Glomerular visceral epithelial cell (primary cell): Measurements from ENCODE around the gene TBC1D8.
"Not testable (repeated sequence)": the region's sequence is repeated elsewhere in the genome, so short reads cannot be mapped to it uniquely, and the experiment has no call there.

Source experiments
- DNase-seq: peaks from one replicate; pipeline ENCODE4 v3.0.0-alpha.2; 2016; ENCODE audit errors: extremely low spot score

The TBC1D8 gene

DNA sequence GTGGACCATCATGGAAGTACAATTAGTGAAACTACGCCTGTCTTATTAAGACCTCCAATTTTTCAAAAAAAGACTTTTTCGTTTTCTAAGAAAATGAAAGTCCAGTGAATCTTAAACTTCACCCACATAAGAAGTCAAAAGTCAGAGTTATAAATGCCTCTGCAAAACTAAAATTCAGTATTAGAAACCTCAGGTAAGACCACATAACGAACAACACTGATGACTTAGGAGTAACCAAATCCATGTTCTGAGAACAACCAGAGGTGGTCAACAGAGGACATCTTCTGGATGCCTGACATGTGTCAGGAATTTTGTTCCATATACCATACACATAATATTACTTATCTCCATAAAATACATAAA is 86.7 kb downstream of the TBC1D8 start:
- DNase-seq = no peak

DNA sequence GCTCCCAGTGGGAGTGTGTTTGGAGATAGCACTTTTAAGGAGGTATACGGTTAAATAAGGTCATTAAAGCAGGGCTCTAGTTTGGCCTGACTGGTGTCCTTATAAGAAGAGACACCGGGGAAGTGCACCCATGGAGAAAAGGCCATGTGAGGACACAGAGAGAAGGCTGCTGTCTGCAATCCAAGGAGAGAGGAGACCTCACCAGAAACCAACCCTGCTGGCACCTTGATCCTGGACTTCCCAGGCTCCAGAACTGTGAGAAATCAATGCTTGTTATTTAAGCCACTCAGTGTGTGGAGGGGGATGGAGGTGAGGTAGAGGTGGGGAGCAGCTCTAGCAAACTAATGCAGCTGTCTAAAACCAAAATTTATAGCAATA is 87.1 kb downstream of the TBC1D8 start:
- DNase-seq = no peak

DNA sequence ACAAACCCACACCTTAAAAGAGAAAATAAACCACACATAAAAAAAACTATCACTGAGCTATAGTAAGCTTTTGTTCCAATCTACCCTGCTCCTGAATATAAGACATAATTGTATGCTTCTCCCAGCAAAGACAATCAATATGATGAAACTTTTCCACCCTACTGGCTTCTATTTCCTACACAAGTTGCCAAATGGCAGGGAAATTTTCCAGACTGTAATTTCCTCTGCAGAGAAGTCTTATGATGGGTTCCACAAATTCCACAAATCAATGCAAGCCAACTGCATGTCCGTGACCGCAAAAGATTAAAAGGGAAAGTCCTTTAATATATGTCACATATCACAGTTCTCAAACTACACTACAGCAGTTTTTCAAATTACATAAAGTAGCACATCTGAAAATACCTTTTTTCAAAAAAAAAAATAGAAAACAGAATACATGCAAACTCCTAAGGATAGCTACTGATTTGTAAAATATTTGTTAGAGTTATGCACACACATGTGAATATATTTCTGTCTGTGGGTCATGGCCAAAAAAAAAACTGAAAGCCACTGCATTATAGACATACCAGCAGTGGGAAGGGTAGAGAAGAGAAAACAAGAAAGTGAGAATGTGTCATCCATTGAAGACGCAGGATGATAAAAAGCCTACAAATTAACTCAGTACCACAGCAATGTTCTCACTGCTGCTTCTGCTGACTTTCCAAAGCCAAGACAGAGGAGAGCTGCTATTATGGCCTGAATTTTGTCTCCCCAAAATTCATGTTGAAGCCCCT is 87.6 kb downstream of the TBC1D8 start:
- peak; percentile 73 for DNase-seq

DNA sequence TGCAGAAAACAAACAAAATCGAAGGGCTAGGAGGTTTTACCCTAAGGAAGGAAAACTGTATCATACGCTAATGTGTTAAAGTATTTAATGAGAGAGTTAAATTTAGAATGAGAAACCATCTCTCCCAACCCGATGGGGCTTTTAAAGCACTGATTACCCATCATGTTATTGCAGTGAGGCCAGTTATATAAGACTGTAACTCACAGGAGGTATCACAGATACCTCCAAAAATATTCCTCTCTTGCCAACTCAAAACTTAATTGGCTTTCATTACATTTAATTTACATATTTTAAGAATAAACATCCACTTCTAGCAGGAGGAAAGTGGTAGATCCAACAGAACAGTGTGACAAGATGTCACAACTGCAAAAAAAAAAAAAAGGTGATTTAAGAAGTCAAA is 92.8 kb downstream of the TBC1D8 start:
- no peak for DNase-seq

DNA sequence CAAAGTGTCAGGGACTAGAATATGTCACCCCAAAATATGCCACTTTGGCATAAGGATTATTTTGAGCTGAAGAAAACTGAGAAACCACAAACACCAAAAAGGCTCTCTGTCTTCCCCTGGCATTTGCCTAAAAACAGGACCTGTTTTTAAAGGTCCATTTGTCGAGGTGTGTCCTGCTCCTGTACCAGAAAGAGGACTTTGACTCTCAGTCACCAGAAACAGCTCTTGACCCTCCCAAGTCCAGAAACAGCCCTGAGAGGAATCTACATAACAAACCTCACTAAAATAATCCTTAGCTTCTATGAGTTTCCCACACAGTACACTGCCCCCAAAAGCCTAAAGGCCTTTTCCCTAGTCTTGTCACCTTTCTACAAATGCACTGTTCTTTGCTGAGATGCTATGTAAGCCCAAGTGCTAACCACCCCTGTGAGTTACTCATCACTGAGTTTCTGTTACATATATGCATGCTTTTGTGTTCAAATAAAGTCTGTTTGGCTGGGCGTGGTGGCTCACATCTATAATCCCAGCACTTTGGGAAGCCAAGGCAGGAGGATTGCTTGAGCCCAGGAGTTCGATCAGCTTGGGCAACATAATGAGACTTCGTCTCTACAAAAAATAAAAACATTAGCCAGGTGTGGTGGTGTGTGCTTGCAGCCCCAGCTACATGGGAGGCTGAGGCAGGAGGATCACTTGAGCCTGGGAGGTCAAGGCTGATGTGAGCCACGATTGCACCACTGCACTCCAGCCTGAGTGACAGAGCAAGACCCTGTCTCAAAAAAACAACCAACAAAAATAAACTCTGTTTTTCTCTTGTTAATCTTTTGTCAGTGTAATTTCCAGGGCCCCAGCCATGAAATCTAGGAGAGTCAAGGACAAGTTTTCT is 93.9 kb downstream of the TBC1D8 start:
- no peak for DNase-seq

DNA sequence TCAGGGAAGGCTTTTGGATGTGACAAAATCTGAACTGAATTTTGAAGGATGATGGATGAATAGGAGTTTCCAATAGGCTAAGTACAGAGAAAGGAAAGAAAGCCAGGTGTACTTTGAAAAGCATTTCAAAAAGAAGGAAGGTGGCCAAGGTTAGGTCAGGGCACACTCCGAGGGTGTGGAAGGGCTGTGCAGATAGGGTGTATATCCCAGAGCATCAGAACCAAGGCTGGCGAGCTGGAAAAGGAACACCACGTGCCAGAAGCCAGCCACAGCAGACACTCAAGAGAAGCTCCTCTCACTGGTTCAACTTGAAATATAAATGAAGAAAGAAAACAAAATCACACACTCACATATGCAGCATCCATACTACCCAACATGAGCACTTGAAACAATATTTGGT is 98.1 kb downstream of the TBC1D8 start:
- DNase-seq = no peak

GRCh38 chr2:101052147-101052546 is 99.0 kb downstream of the TBC1D8 start:
- no peak for DNase-seq

GRCh38 chr2:101050886-101051285 is 100.3 kb downstream of the TBC1D8 start:
- not testable (repeated sequence) for DNase-seq

GRCh38 chr2:101048756-101049155 is 102.4 kb downstream of the TBC1D8 start:
- no peak for DNase-seq

- DNase-seq = no peak
Observed at GRCh38 chr2:101047774-101048173, 103.4 kb downstream of the TBC1D8 start.

GRCh38 chr2:101047075-101047766 is 104.0 kb downstream of the TBC1D8 start:
- DNase-seq = peak; percentile 77

DNA sequence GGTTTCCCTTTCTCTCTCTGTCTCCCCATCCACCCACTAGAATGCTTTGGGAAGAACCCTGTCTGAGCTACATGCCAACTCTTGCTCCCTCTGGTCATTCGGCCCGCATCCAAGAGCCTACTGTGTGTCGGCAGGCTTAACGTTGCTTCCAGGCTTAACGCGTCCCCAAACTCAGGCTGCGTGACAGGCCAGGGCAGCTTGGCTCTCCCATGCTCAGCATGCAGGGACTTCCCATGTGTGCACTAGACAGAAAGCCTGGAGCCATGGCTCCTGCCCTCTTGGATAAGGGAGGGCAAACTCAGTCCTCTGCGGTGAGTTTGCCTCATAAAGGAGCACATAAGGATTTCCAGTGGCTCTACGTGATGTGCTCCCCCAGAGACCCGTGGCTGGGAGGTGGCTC is 105.9 kb downstream of the TBC1D8 start:
- no peak for DNase-seq

- no peak for DNase-seq
Observed at GRCh38 chr2:101041413-101041812, 109.8 kb downstream of the TBC1D8 start.

DNA sequence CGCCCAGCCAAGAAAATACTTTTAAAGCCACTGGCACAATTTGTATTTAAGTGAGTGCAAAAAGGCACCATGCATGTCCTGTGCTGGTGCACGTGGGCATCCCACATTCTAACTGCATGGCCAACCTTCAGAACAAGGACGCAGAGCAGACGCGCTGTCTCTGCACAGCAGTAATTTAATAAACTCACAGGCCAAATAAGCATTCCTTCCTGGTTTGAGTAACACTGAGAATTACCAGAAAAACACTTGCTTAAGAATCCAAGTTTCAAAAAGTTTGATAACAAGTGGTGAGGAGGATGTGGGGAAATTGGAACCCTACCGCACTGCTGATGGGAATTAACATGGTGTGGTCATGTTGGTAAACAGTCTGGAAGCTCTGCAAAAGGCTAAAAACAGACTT is 110.4 kb downstream of the TBC1D8 start:
- DNase-seq = no peak

- no peak for DNase-seq
Observed at GRCh38 chr2:101040072-101040471, 111.1 kb downstream of the TBC1D8 start.

GRCh38 chr2:101038455-101039255 is 112.5 kb downstream of the TBC1D8 start:
- no peak for DNase-seq

DNA sequence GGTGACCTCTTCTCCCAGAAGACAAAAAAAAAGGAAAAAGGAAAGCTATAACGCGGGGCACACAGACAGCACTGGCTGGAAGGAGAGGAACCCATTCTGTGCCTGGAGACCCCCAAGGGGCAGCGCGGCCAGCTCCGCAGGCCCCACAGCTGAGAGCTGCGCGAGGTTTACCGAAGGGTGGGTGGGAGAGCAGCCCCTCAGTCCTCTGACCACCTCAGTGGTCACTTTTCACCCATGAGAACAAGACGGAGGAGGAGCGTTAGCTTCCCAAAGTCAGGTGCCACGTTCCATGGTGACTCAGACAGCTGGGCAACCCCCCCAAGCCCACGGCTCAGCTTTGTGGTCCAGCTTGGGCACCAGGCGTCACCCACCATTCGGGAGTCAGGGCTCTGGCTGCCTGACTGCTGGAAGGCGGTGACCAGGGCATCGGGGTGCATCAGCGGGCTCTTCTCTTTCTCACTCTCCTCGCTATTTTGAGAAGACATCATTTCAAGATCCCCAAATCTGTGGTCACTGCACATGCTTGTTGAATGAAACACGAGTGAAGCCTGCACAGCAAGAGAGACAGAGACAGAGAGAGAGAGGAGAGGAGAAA is 113.9 kb downstream of the TBC1D8 start:
- DNase-seq = no peak

DNA sequence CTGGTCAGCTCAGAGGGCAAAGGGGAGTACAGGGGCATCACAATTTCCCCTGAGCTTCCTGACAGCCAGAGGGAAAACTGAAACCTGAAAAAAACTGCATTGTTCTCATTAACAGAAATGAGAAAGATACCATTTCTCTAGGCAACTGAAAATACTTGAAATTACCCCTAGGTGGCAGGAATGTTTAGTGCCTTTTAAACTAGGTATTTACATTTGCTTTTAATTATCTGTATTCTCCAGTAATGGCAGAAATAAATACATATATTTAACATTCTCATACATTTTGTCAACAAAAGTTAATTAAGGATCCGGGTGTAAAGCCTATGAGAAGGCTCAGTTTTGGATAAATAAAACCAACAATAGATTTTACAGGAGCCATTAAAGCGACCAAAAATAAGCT is 114.6 kb downstream of the TBC1D8 start:
- DNase-seq = peak; percentile 23

DNA sequence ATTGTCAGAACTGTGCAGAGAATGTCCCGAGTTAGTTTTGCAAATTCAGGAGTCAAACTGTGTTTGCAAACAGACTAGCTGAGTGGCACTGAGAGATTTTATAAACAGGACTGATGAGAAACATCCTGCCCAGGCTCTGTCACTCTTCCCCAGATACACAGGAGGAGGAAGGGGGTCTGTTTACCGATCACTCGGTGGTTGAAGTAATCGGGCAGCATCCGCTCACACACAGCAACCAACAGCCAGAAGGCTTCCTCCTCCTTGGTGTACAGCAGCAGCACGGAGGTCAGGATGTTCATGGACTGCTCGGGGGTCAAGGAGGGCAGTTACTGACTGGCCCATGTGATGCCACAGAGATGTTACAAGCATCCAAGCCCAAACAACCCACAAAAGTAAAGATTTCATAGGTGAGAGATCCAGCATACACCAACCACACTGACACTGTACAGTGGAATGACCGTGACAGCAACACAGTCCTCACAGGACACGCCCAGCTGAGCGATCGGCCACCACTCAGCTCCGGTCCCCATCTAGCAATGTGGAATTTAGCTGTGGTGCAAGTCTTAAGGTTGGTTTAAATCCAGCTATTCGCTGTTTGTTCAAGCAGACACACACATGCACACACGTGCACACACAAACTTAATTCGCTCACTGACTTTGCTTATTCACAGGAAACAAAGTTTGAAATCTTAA is 119.0 kb downstream of the TBC1D8 start:
- DNase-seq = no peak

GRCh38 chr2:101030866-101031554 is 120.2 kb downstream of the TBC1D8 start:
- no peak for DNase-seq
